Stomach (tissue), 4 donors: Measurements from ENCODE around the gene ARHGEF1.

Source experiments
- CTCF ChIP-seq, 7 experiments: fragments of 450-650 bp in 4 of 7; fragments of 200-600 bp in 3 of 7; sonication (generic) in 3 of 7; IDR thresholded peaks; one replicate each; pipeline ENCODE4 v1.5.1; 2016 to 2019; ENCODE audit warnings: antibody characterized with exemption in 7 of 7, control low read depth in 2 of 7, mild to moderate bottlenecking in 1 of 7
- EP300 ChIP-seq: sonication (generic); formaldehyde crosslinking; IDR thresholded peaks from one replicate; pipeline ENCODE4 v1.6.1; 2017; ENCODE audit warnings: antibody characterized with exemption
- POLR2A ChIP-seq, 4 donors: fragments of 450-650 bp; IDR thresholded peaks; one replicate each; pipeline ENCODE4 v1.6.1; 2016; ENCODE audit warnings: antibody characterized with exemption in 4 of 4, control low read depth in 2 of 4, mild to moderate bottlenecking in 1 of 4, moderate library complexity in 1 of 4
- POLR2AphosphoS5 ChIP-seq, 3 donors: sonication (generic); formaldehyde crosslinking; IDR thresholded peaks; one replicate each; pipeline ENCODE4 v1.6.1; 2016; ENCODE audit warnings: antibody characterized with exemption in 3 of 3

- TF ChIP-seq CTCF (IDR thresholded peaks at IDR 0.05) (no peak), POLR2A (IDR thresholded peaks at IDR 0.05) (no peak), POLR2AphosphoS5 (IDR thresholded peaks at IDR 0.05) (no peak), EP300 (no peak)
Measured at GRCh38 chr19:41945135-41945766, 62.3 kb downstream of the ARHGEF1 start.
